ENCODE measurements around the gene GNGT2.

DNA sequence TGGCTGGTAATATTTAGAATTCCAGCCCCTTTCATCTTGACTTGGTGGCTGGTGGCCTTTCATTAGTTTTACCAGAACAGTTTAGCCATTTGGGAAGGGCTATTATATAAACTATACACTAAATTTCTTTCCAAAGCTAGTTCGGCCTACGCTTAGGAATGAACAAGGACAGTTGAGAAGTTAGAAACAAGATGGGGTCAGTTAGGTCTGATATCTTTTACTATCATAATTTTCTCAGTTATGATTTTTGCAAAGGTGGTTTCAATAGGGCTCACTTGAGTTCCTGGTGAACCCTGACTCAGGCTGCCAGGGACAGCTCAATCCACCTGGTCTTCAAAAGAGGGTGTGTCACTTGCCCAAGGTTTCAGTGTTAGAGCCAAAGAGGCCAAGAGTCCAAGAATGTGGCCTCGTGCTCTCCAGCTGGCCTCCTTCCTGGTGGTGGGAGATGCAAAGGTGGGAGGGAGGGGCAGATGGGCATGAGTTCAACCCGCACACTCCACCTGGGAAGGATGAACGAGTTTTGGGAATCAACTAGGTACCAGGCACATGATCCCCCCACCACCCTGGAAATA lies 24.2 kb upstream of the GNGT2 start:
- no peak for TF ChIP-seq EZH2 (IDR thresholded peaks at IDR 0.05; ENCODE audit: insufficient read depth, low read length)
- TF ChIP-seq, protein P1, sequence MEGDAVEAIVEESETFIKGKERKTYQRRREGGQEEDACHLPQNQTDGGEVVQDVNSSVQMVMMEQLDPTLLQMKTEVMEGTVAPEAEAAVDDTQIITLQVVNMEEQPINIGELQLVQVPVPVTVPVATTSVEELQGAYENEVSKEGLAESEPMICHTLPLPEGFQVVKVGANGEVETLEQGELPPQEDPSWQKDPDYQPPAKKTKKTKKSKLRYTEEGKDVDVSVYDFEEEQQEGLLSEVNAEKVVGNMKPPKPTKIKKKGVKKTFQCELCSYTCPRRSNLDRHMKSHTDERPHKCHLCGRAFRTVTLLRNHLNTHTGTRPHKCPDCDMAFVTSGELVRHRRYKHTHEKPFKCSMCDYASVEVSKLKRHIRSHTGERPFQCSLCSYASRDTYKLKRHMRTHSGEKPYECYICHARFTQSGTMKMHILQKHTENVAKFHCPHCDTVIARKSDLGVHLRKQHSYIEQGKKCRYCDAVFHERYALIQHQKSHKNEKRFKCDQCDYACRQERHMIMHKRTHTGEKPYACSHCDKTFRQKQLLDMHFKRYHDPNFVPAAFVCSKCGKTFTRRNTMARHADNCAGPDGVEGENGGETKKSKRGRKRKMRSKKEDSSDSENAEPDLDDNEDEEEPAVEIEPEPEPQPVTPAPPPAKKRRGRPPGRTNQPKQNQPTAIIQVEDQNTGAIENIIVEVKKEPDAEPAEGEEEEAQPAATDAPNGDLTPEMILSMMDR (IDR thresholded peaks at IDR 0.05; ENCODE audit: insufficient read depth, low read depth, low read length), result no peak

Data from astrocyte (in vitro differentiated cells and primary cell).